ENCODE measurements around the gene NFYA.
"Not testable (repeated sequence)": the region's sequence is repeated elsewhere in the genome, so short reads cannot be mapped to it uniquely, and the experiment has no call there.

Gene NFYA

DNA sequence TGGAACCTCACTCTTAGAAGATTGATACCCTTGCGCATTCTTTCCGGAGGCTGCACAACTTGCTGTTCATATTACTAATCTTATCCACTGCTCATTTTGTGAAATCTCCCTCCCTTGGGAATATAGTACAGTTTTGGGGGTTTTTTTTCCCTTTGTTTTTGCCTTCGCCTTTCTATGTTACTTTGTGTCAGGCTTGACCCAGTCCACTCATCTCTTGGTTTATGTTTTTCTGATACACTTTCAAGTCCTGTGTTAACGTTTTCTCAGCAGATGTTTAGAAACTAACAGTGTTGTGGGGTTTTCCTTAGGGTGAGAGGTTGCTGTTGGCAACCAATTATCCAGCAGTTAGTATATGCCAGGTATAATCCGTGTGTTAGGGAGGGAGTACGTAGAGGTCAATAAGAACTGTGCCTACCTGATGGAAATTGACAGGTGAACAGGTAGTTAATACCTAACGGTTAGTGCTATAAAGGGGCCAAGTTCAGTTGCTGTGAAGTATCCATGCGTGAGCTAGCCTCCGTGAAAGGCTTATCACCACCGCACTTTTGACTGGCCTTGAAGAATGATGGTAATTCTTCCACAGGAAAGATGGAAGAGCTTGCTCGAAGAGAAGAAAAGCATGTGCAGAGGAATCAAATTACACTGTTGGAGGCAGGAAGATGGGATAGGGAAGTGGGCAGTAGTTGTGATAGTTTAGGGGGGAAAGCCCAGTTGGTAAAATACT, 1.4 kb downstream of the NFYA start:
- no peak for DNase-seq

DNA sequence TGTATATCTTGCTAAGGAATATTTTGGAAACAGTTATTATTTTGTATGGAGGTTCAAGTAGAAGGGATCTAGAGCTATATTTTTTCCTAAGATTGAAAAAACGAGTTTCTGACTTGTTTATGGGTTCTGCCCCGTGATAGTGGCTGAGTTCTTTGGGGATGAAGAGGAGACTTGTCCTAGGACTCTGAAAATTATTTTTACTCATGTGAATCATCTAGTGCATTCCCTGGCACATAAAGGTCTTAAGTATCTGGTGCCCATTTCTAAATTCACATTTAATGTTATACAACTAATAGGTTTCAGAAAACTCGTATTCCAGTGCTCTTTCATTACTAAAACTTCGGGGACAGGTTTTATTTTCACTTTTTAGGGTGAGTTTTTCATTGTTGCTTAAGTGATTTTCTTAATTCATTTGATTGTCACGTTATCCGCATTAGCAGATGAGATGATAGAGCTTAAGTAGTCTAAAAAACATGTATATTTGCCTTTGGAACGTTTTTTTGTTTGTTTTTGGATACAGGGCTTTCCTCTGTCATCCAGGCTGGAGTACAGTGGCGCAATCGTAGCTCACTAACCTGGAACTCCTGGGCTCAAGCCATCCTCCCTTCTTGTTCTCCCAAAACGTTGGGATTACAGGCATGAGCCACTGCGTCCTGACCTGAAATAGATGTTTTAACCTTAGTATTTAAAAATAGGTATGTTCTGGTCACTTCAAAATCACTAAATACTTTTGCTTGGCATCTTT, 2.1 kb downstream of the NFYA start:
- no peak for DNase-seq

GRCh38 chr6:41075651-41076626, 3.2 kb downstream of the NFYA start:
- no peak for DNase-seq

DNA sequence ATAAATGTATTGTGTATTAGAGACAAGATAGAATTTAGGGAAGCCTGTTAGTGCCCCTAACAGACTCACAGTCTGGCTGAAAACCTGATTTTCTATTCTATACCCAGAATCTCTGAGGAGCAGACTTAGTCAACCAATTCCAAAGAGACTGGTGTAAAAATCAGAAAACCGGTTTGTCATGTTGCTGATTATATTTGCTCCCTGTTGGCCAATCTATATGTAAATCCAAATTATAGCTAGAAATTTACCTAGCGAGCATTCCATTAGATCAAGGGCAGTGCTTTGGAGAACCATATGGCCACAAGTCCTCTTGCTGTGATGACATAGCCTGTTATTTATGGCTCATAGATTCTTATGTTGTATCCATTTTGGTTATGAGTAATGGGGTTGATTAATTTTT, 4.8 kb downstream of the NFYA start:
- DNase-seq: no peak

DNA sequence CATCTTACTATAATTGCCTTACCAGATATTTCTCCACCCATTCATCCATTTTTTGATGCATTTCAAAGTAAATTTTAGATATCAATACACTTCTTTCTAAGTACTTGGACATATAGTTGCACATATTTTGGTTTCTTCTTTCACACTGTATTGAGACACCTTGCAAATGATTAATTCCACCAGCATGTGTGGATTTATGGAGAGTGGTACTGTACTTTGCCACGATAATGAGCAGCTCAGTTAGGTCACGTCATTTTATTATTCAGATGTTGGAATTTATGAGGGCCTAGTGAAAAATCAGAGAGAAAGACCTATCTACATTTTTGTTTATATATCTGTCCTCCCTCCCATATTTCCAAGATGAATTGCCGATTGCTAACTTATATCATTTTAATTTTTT, 5.3 kb downstream of the NFYA start:
- DNase-seq: no peak

GRCh38 chr6:41079080-41079479, 6.3 kb downstream of the NFYA start:
- no peak for DNase-seq

GRCh38 chr6:41080621-41081020, 7.8 kb downstream of the NFYA start:
- DNase-seq: no peak

- no peak for DNase-seq
Observed at GRCh38 chr6:41083072-41083471, 10.3 kb downstream of the NFYA start.

DNA sequence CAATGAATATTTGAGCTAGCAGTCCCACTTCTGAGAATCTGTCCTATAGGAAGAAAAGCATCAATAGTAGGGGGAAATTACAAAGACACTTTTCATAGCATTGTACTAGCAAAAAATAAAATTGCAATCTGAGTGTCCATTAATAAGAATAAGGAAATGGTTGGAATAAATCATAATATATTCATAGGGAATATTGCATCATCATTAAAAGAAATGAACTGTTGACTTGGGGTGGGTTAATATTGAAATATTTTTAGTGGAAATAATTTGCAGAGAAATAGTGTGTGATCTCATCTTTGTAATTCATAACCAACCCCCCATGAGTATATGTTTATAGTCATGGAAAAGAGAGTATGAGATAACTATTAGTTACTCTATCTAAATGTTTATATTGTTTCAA, 12.4 kb downstream of the NFYA start:
- no peak for DNase-seq

GRCh38 chr6:41088451-41088850, 15.7 kb downstream of the NFYA start:
- no peak for DNase-seq

DNA sequence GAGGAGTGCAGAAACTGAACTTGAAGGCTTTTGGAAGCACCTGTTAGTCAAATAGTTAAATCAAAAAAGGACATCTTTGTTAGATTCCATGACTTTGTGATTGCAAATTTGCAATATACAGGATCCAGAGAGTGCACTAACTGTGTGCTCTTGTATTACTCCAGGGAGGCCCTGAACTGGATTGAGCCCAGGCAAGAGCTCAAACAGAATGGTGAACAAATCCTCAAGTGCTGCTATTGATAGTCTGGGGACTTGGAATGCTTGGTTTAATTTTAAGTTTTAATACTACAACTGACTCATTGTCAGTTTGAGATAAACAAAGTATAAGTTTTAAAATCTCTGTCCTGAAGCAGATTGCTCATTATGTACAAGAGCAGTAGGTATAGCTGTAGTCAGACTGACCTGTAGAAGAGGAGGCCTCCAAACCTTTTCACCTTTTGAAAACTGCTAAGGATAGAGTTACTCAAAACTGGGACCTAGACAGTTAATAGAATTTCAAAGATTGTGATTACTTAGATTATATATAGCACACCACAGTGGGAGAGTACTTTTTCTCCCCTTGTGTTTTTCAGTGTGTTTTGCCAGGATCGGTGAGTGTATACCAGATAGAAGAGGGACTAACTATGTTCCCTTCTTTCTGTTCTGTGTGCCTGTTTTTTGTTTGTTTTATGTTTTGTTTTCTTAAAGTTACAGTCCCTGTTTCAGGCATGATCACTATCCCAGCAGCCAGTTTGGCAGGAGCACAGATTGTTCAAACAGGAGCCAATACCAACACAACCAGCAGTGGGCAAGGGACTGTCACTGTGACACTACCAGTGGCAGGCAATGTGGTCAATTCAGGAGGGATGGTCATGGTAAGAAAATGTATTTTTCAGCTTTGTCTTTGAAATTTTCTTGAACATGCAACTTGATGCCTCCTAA, 18.3 kb downstream of the NFYA start:
- no peak for DNase-seq

DNA sequence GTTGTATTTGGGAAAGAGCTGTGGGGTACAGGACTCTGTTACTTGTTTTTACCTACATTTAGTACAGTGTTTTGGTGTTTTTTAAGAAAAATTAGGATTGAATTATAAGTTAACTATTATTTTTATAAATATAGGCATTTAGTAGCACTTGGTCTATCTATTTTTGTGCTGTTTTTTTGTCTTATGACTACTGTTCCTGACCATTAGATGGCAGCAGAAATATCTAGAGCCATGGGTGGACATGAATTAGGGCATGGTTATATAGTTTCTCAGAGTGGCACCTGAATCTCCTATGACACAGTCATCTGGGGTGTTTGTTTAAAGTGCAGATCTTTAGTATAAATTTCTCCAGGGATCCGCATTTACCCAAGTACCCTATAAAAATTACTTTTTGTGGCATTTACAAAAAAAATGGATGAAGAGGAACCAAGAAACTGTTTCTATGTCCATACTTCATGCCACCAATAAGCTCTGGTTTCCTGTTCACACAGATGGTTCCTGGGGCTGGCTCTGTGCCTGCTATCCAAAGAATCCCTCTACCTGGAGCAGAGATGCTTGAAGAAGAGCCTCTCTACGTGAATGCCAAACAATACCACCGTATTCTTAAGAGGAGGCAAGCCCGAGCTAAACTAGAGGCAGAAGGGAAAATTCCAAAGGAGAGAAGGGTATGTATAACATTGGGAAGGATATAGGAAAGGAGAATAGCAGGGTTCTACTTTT, 19.8 kb downstream of the NFYA start:
- DNase-seq: no peak

DNA sequence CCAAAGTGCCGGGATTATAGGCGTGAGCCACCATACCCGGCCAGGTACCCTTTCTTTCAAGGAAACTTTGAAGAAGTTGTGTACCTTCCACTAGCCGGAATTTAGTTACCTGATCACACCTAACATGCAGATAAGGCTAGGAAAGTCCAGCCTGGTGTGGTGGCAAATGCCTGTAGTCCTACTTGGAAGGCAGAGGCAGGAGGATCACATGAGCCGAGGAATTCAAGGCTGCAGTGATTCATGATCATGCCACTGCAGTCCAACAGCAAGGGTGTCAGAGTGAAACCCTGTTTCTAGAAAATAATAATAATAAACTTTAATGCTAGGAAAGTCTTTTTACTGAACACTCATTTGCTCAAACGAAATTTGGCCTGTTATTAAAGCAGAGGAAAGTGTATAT, 21.0 kb downstream of the NFYA start:
- no peak for DNase-seq

- DNase-seq: no peak
Observed at GRCh38 chr6:41097467-41098090, 24.8 kb downstream of the NFYA start.

GRCh38 chr6:41098366-41098765, 25.6 kb downstream of the NFYA start:
- no peak for DNase-seq

DNA sequence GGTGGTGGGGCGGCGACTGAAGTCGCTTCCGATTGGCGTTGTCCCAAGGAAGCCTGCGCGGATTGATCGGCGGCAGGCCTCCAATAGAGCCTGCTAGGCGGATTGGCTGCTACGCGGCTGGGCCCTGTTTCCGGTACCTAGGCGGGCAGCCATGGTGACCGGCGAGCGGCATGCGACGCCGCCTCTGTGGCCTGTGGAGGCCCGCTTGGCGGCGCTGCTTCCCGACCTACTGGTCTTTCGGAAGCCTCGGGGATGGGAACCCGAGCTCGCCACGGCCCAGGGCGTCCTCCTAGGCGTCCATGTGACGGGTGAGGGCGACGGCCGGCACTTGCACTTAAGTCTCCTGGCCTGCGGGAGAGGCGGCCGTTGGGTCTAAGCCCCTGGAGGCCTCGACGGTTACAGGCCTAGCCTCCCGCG, 28.1 kb downstream of the NFYA start:
- no peak for DNase-seq

DNA sequence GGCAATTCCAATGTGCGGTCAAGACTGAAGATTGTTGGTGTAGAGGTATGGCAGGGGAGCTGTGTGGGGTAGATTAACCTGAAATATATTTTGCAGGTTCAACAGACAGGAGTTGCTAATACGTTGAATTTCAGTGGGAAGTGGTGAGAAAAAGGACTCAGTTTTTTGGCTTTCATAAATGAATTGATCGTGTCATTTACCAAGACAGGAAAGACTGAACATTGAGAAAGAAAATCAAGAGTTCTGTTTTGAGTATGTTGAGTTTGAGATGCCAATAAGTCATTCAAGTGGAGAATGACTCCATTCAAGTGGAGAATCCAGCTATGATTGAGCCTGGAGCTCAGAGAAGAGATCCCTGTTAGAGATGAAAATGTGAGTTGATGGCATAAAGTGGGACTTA, 31.1 kb downstream of the NFYA start:
- DNase-seq: no peak

DNA sequence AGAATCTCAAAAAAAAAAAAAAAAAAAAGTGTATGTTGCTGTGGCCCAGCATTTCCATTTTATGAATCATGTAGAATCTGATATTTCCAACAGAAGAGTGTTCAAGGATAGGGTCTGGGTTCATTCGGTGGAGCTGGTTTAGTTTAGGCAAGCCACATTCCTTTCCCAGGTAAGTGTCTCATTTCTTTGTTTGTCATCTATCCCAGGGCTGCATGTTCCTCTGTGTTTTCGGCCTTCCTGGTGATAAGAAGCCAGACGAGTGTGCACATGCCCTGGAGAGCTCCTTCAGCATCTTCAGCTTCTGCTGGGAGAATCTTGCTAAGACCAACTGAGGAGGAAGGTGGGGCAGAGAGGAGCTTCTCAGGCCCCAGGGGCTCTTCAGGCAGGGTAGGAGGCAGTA, 38.2 kb downstream of the NFYA start:
- no peak for DNase-seq

DNA sequence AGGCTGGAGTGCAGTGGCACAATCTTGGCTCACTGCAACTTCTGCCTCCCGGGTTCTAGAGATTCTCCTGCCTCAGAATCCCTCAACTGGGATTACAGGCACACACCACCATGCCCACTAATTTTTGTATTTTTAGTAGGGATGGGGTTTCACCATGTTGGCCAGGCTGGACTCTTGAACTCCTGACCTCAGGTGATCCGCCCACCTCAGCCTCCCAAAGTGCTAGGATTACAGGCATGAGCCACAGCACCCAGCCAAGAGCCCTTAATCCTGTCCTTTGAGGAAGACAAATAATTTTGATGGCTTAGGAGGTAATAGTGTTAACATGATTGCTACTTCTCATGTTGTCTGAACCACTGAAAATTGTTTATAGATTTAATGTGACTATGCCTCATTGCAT, 42.3 kb downstream of the NFYA start:
- not testable (repeated sequence) for DNase-seq

DNA sequence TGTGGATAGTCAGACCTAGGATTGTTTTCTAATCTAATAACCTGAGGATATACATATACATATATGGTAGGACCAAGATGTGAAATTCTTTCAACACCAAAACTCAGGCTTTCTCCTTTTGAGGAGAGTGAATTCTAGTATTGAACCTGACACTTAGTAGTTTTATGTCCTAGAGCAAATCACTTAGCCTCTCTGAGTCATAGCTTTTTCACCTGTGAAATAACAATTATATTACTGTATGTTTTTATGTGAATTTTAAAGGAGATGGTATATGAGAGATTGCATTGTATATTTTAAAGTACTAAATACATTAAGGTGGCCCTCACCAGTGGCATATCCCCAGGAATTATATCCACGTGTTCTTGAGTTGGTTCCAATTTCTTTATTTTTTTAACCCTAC, 46.7 kb downstream of the NFYA start:
- DNase-seq: no peak

DNA sequence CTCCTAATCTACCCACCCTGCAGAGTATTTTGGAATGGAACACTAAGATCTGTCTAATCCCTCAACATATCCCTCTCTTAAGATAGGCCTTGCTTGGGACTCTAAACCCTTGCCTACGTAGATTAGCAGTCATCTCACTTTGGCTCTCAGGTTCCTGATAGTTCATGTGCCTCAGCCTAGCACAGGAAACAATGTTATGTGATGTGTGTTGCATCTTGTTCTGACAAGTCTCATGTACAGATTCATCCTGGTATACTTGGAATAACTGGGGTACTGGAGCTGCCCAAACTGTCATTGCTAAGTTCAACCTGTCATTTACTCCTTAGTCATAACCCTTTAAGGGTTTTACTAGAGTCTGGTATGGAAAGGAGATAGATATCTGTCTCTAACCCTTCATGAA, 47.3 kb downstream of the NFYA start:
- DNase-seq: no peak
